Small intestine (tissue), 7 donors: ENCODE results near the gene CSNK1E. TPM values are rescaled to one million over a fixed set of nuclear protein-coding genes. Genes with fewer than 3 reads are reported as not detected.

Experiments used
- DNase-seq, 2 donors: peaks; one replicate each; pipeline versions ENCODE4 v3.0.0 to v3.0.0-alpha.2; 2013
- FAIRE-seq: peaks from 2 replicates; lab custom pipeline; 2012; peaks lifted over from hg19 to GRCh38; lab: Jason Lieb, UNC
- H3K27ac ChIP-seq, 3 donors: one replicate each; pipeline ENCODE4 v1.5.1; 2013; ENCODE audit warnings: low read length in 2 of 3, mild to moderate bottlenecking in 2 of 3, control low read depth in 1 of 3, inconsistent platforms in 1 of 3, low read depth in 1 of 3, moderate library complexity in 1 of 3
- H3K27me3 ChIP-seq, 3 donors: one replicate each; pipeline ENCODE4 v1.6.1; 2013; ENCODE audit warnings: low read length in 3 of 3, inconsistent platforms in 1 of 3; ENCODE audit not compliant: control insufficient read depth in 3 of 3, insufficient read depth in 3 of 3
- H3K36me3 ChIP-seq, 3 donors: one replicate each; pipeline ENCODE4 v1.6.1; 2013; ENCODE audit warnings: low read length in 3 of 3, inconsistent platforms in 1 of 3, low read depth in 1 of 3, mild to moderate bottlenecking in 1 of 3, moderate library complexity in 1 of 3; ENCODE audit not compliant: control insufficient read depth in 3 of 3, insufficient read depth in 2 of 3
- H3K4me1 ChIP-seq, 3 donors: one replicate each; pipeline ENCODE4 v1.6.1; 2013; ENCODE audit warnings: low read length in 2 of 3, inconsistent platforms in 1 of 3, low read depth in 1 of 3, mild to moderate bottlenecking in 1 of 3, moderate library complexity in 1 of 3; ENCODE audit not compliant: control insufficient read depth in 3 of 3, insufficient read depth in 2 of 3
- H3K4me3 ChIP-seq, 3 donors: one replicate each; pipeline ENCODE4 v1.5.1; 2013; ENCODE audit warnings: low read length in 3 of 3, control low read depth in 1 of 3, inconsistent platforms in 1 of 3, low read depth in 1 of 3, mild to moderate bottlenecking in 1 of 3, moderate library complexity in 1 of 3
- H3K9me3 ChIP-seq, 2 donors: one replicate each; pipeline ENCODE4 v1.6.1; 2013; ENCODE audit warnings: low read depth in 1 of 2, low read length in 1 of 2; ENCODE audit not compliant: control insufficient read depth in 2 of 2, insufficient read depth in 1 of 2
- WGBS, 3 donors: extraction: QIAGEN DNeasy Blood & Tissue Kit; methylation state at CpG; one replicate each; pipeline ENCODE4 v1.1.7; 2013; 5-methylcytosine and 5-hydroxymethylcytosine counted together
- polyA plus RNA-seq, 4 donors: library from polyadenylated mRNA; stranded (reverse) in 3 of 4; unstranded in 1 of 4; fragments of 200-250 nt in 3 of 4; fragments of 120-200 nt in 1 of 4; gene quantifications; one replicate each; pipeline versions ENCODE4 v1.2.1 to v1.2.3, GENCODE V29; 2013
- donor health status: healthy with polysubstance abuse.
- donor health status: control.
- donor health status: control.
- donor health status: Bipolar disorder and iron deficiency.
- donor health status: healthy.

CSNK1E gene
- polyA plus RNA-seq, 4 donors = 19.0 to 92.1 (median 46.7) TPM

- WGBS, 3 donors = 0 to 1% (median 0%) methylated on average over 34 to 97 of the region's 97 CpGs
- Histone ChIP-seq H3K4me3 (peak within 1 kb of the TSS; percentile 90 to 91 (median 91)), H3K4me1 (peaks cover 0 to 33% (median 3%) of the 10 kb centered on the region in 3 donors), H3K9me3 (no peaks in the 10 kb centered on the region), H3K36me3 (peaks cover 0 to 33% (median 0%) of the 10 kb centered on the region in 3 donors), H3K27me3 (no peaks in the 10 kb centered on the region), H3K27ac (peak within 1 kb of the TSS; percentile 63 to 86 (median 86))
- FAIRE-seq (no peak), DNase-seq (peak; percentile 82 to 93)
These were observed 44.7 kb downstream of the CSNK1E start, which contains the start of gene TMEM184B for GRCh38 chr22:38272373-38273134. Gene TMEM184B (minus strand): TSS chr22:38273010. CDS start chr22:38247961, 25,049 bp downstream.

DNA sequence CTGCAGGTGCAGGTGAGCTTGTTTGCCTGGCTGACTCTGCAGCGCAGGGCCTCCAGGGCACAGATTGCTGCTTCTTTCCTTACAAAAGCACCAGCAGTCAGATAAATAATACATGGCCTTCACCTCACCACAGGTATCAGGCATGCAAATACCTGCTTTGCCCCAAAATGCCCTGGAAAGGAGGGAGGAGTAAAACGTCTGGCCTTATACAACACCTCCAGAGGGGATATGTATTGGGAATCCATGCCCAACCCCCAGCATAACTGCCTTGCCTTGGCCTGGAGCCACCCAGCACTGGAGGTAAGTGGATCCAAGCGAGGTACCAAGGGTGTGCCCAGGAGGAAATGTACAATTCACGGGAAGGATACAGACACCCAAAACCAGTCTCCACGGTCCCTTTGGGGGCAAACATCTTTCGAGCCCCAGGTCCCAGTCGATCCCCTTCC, 45.3 kb downstream of the CSNK1E start:
- H3K4me1 ChIP-seq = peaks cover 0 to 33% (median 3%) of the 10 kb centered on the region in 3 donors
- FAIRE-seq (no peak), DNase-seq (peak; percentile 63 to 65)
- no peaks in the 10 kb centered on the region for H3K27me3 ChIP-seq
- H3K9me3 ChIP-seq = no peaks in the 10 kb centered on the region
- 3 to 8% (median 4%) methylated on average over 7 of the region's 7 CpGs for WGBS, 3 donors
- H3K4me3 ChIP-seq = peak overlapping the region; percentile 90 to 91 (median 91)
- H3K36me3 ChIP-seq = peaks cover 0 to 33% (median 0%) of the 10 kb centered on the region in 3 donors
- peak overlapping the region in 2 of 3 donors; percentile 60 to 86 for H3K27ac ChIP-seq

GRCh38 chr22:38271101-38271500, 46.1 kb downstream of the CSNK1E start:
- Histone ChIP-seq H3K4me3 (no peak overlapping the region), H3K9me3 (no peaks in the 10 kb centered on the region), H3K27ac (no peak overlapping the region), H3K4me1 (peaks cover 2 to 36% (median 3%) of the 10 kb centered on the region in 3 donors), H3K36me3 (peaks cover 0 to 36% (median 0%) of the 10 kb centered on the region in 3 donors), H3K27me3 (no peaks in the 10 kb centered on the region)
- WGBS, 3 donors = 87 to 94% (median 88%) methylated on average over 7 of the region's 7 CpGs
- DNase-seq (no peak), FAIRE-seq (no peak)

- H3K27ac ChIP-seq = peak overlapping the region in 1 of 3 donors; percentile 27
- H3K36me3 ChIP-seq = peaks cover 0 to 42% (median 0%) of the 10 kb centered on the region in 3 donors
- no peak overlapping the region for H3K4me3 ChIP-seq
- FAIRE-seq = no peak
- no peak for DNase-seq
- H3K27me3 ChIP-seq = no peaks in the 10 kb centered on the region
- 67 to 72% (median 69%) methylated on average over 13 of the region's 13 CpGs for WGBS, 3 donors
- peaks cover 2 to 36% (median 3%) of the 10 kb centered on the region in 3 donors for H3K4me1 ChIP-seq
- no peaks in the 10 kb centered on the region for H3K9me3 ChIP-seq
These were observed 46.9 kb downstream of the CSNK1E start for GRCh38 chr22:38270091-38270992.

GRCh38 chr22:38269466-38269865, 47.8 kb downstream of the CSNK1E start:
- H3K4me1 ChIP-seq = peaks cover 2 to 36% (median 3%) of the 10 kb centered on the region in 3 donors

GRCh38 chr22:38267086-38267485, 50.1 kb downstream of the CSNK1E start:
- Histone ChIP-seq H3K27me3 (no peaks in the 10 kb centered on the region), H3K36me3 (peaks cover 0 to 70% (median 0%) of the 10 kb centered on the region in 3 donors), H3K27ac (peak overlapping the region in 1 of 3 donors; percentile 51), H3K9me3 (no peaks in the 10 kb centered on the region), H3K4me1 (peaks cover 2 to 33% (median 3%) of the 10 kb centered on the region in 3 donors), H3K4me3 (no peak overlapping the region)
- no peak for FAIRE-seq
- DNase-seq = peak in 1 of 2 donors; percentile 13
- 58 to 81% (median 75%) methylated on average over 4 of the region's 4 CpGs for WGBS, 3 donors

More at GRCh38 chr22:38269466-38269865, 47.8 kb downstream of the CSNK1E start:
- WGBS, 3 donors = 92 to 98% (median 97%) methylated on average over 7 of the region's 7 CpGs
- Histone ChIP-seq H3K27ac (peak overlapping the region in 1 of 3 donors; percentile 27), H3K27me3 (no peaks in the 10 kb centered on the region), H3K36me3 (peaks cover 0 to 50% (median 0%) of the 10 kb centered on the region in 3 donors), H3K9me3 (no peaks in the 10 kb centered on the region), H3K4me3 (no peak overlapping the region)
- no peak for FAIRE-seq
- no peak for DNase-seq

DNA sequence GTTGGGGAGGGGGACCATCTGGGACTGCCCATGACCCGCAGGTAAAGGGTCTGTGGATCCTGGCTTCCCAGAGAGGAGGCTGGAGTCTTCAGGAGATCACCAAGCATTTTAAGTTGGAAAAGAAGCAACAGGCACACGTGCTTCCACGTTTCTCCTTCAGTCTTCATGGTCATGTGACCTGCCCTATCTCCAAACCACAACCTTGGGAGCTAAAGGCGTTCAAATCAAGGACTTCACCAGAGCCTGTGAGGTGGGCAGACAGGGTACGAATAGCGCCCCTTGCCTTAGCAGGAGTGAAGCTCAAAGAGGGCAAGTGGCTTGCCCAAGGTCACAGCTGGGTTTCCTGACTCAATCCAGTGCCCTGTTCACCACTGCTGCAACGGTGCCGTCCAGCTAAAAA, 51.1 kb downstream of the CSNK1E start:
- peaks cover 0 to 34% (median 2%) of the 10 kb centered on the region in 3 donors for H3K4me1 ChIP-seq
- WGBS, 3 donors = 37 to 41% (median 39%) methylated on average over 8 of the region's 8 CpGs
- H3K9me3 ChIP-seq = no peaks in the 10 kb centered on the region
- no peak for FAIRE-seq
- H3K27ac ChIP-seq = peak overlapping the region in 2 of 3 donors; percentile 6 to 16
- no peaks in the 10 kb centered on the region for H3K27me3 ChIP-seq
- no peak overlapping the region for H3K4me3 ChIP-seq
- peak in 1 of 2 donors; percentile 43 for DNase-seq
- H3K36me3 ChIP-seq = peaks cover 0 to 66% (median 0%) of the 10 kb centered on the region in 3 donors
